ENCODE results near the gene CDK6. TPM values are rescaled to one million over a fixed set of nuclear protein-coding genes. Genes with fewer than 3 reads are reported as not detected.

Gene CDK6
- total and polyA plus RNA-seq, 2 experiments from 2014 or later = 7.4 to 23.7 TPM

DNA sequence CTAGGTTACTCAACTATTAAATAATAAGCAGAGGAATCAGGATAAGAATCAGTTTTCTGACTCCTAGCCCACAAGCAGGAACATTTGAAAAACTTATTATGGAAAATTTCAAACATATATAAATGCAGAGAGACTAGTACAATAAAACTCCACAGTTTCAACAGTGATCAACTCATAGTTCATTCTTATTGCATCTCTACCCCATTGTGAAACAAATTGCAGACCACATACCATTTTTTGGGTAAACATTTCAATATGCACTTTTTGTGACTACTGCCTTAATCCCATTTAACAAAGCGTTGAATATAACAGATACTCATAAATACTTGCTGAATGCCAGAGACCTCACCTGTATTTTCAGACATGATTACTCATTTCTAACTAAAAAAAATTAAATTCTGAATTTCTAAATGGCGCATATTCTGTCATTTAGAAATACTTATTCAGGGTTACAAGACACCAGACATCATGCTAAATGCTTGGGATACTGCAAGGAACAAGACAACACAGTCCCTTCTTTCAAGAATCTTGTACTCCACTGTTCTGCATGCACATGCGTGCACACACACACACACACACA lies 11.4 kb downstream of the CDK6 start:
- TF ChIP-seq CREB1 (CRISPR knock-in tag; IDR thresholded peaks at IDR 0.05; ENCODE audit: low read depth) = no peak
- TF ChIP-seq ZNF114 (CRISPR knock-in tag; IDR thresholded peaks at IDR 0.05) = no peak
- TF ChIP-seq STAT1 (IDR thresholded peaks at IDR 0.05; ENCODE audit: unreplicated experiment) = no peak
- TF ChIP-seq ZNF331 (CRISPR knock-in tag; IDR thresholded peaks at IDR 0.05; ENCODE audit: low read depth) = no peak
- no peak for TF ChIP-seq EZH2phosphoT487 (IDR thresholded peaks at IDR 0.05; ENCODE audit: unreplicated experiment)
- no peak for TF ChIP-seq JUNB (IDR thresholded peaks at IDR 0.05; ENCODE audit: unreplicated experiment)
- no peak for TF ChIP-seq EZH2 (IDR thresholded peaks at IDR 0.05; ENCODE audit: low read depth, unreplicated experiment)
- TF ChIP-seq NANOG (IDR thresholded peaks at IDR 0.05; ENCODE audit: borderline replicate concordance) = no peak
- TF ChIP-seq, protein P1, sequence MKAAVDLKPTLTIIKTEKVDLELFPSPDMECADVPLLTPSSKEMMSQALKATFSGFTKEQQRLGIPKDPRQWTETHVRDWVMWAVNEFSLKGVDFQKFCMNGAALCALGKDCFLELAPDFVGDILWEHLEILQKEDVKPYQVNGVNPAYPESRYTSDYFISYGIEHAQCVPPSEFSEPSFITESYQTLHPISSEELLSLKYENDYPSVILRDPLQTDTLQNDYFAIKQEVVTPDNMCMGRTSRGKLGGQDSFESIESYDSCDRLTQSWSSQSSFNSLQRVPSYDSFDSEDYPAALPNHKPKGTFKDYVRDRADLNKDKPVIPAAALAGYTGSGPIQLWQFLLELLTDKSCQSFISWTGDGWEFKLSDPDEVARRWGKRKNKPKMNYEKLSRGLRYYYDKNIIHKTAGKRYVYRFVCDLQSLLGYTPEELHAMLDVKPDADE (IDR thresholded peaks at IDR 0.05) = no peak
- no peak for TF ChIP-seq POLR2AphosphoS5 (IDR thresholded peaks at IDR 0.05; ENCODE audit: low read depth)
- TF ChIP-seq, protein P2, sequence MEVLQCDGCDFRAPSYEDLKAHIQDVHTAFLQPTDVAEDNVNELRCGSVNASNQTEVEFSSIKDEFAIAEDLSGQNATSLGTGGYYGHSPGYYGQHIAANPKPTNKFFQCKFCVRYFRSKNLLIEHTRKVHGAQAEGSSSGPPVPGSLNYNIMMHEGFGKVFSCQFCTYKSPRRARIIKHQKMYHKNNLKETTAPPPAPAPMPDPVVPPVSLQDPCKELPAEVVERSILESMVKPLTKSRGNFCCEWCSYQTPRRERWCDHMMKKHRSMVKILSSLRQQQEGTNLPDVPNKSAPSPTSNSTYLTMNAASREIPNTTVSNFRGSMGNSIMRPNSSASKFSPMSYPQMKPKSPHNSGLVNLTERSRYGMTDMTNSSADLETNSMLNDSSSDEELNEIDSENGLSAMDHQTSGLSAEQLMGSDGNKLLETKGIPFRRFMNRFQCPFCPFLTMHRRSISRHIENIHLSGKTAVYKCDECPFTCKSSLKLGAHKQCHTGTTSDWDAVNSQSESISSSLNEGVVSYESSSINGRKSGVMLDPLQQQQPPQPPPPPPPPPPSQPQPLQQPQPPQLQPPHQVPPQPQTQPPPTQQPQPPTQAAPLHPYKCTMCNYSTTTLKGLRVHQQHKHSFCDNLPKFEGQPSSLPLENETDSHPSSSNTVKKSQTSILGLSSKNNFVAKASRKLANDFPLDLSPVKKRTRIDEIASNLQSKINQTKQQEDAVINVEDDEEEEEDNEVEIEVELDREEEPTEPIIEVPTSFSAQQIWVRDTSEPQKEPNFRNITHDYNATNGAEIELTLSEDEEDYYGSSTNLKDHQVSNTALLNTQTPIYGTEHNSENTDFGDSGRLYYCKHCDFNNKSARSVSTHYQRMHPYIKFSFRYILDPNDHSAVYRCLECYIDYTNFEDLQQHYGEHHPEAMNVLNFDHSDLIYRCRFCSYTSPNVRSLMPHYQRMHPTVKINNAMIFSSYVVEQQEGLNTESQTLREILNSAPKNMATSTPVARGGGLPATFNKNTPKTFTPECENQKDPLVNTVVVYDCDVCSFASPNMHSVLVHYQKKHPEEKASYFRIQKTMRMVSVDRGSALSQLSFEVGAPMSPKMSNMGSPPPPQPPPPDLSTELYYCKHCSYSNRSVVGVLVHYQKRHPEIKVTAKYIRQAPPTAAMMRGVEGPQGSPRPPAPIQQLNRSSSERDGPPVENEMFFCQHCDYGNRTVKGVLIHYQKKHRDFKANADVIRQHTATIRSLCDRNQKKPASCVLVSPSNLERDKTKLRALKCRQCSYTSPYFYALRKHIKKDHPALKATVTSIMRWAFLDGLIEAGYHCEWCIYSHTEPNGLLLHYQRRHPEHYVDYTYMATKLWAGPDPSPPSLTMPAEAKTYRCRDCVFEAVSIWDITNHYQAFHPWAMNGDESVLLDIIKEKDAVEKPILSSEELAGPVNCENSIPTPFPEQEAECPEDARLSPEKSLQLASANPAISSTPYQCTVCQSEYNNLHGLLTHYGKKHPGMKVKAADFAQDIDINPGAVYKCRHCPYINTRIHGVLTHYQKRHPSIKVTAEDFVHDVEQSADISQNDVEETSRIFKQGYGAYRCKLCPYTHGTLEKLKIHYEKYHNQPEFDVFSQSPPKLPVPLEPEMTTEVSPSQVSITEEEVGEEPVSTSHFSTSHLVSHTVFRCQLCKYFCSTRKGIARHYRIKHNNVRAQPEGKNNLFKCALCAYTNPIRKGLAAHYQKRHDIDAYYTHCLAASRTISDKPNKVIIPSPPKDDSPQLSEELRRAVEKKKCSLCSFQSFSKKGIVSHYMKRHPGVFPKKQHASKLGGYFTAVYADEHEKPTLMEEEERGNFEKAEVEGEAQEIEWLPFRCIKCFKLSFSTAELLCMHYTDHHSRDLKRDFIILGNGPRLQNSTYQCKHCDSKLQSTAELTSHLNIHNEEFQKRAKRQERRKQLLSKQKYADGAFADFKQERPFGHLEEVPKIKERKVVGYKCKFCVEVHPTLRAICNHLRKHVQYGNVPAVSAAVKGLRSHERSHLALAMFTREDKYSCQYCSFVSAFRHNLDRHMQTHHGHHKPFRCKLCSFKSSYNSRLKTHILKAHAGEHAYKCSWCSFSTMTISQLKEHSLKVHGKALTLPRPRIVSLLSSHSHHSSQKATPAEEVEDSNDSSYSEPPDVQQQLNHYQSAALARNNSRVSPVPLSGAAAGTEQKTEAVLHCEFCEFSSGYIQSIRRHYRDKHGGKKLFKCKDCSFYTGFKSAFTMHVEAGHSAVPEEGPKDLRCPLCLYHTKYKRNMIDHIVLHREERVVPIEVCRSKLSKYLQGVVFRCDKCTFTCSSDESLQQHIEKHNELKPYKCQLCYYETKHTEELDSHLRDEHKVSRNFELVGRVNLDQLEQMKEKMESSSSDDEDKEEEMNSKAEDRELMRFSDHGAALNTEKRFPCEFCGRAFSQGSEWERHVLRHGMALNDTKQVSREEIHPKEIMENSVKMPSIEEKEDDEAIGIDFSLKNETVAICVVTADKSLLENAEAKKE (CRISPR knock-in tag; IDR thresholded peaks at IDR 0.05) = no peak
- no peak for TF ChIP-seq REST (IDR thresholded peaks at IDR 0.05; ENCODE audit: unreplicated experiment)
- no peak for TF ChIP-seq CTCF (conservative IDR thresholded peaks at IDR 0.05; ENCODE audit: low read depth in 2 of 2)
- Histone ChIP-seq H3K4me2 (peak overlapping the region; percentile 25; the same call in 1 of the 2 replicates), H4K20me1 (replicated peaks; ENCODE audit: insufficient read depth) (no peaks in the 10 kb centered on the region), H2AFZ (no peak overlapping the region), H3K4me3 (no peak overlapping the region), H3K27ac (ENCODE audit: low read depth) (no peak overlapping the region), H3K4me1 (ENCODE audit: insufficient read depth) (peaks cover 41% of the 10 kb centered on the region), H3K27me3 (ENCODE audit: insufficient read depth) (no peaks in the 10 kb centered on the region), H3K9me2 (ENCODE audit: insufficient read depth) (no peaks in the 10 kb centered on the region), H3K79me2 (replicated peaks; ENCODE audit: insufficient read depth) (peaks cover 85% of the 10 kb centered on the region), H3F3A (replicated peaks; ENCODE audit: low read depth) (no peaks in the 10 kb centered on the region), H3K36me3 (ENCODE audit: insufficient read depth) (no peaks in the 10 kb centered on the region)
- Mint-ChIP-seq H3K4me1 (peaks cover 42% of the 10 kb centered on the region), H3K27me3 (ENCODE audit: insufficient read depth, low read depth, poor library complexity) (no peaks in the 10 kb centered on the region), H3K4me3 (no peak overlapping the region), H3K9me3 (no peaks in the 10 kb centered on the region), H3K36me3 (ENCODE audit: low read depth) (peaks cover 3% of the 10 kb centered on the region; the same call in 1 of the 3 replicates), H3K27ac (no peak overlapping the region)
- DNase-seq (ENCODE audit: low spot score) (no peak), ATAC-seq (no peak)
